GM18867 (cell line): ENCODE measurements around the gene PHF21B.
"Not testable (repeated sequence)": the region's sequence is repeated elsewhere in the genome, so short reads cannot be mapped to it uniquely, and the experiment has no call there.

Experiments
- ATAC-seq: cut with Tn5 transposase; IDR thresholded peaks from one replicate; pipeline ENCODE4 v1.9.1; 2021; ENCODE audit warnings: mild to moderate bottlenecking, moderate library complexity; ENCODE audit not compliant: unreplicated experiment

PHF21B gene

GRCh38 chr22:44965171-44965570 lies 44.6 kb downstream of the PHF21B start:
- no peak for ATAC-seq

- ATAC-seq: no peak
These were observed 45.1 kb downstream of the PHF21B start for GRCh38 chr22:44964722-44965078.

- ATAC-seq: no peak
These were observed 45.7 kb downstream of the PHF21B start for GRCh38 chr22:44963832-44964721.

GRCh38 chr22:44962741-44963454 lies 46.9 kb downstream of the PHF21B start:
- no peak for ATAC-seq

GRCh38 chr22:44961682-44962081 lies 48.1 kb downstream of the PHF21B start:
- not testable (repeated sequence) for ATAC-seq

GRCh38 chr22:44956840-44957767 lies 52.7 kb downstream of the PHF21B start:
- no peak for ATAC-seq

GRCh38 chr22:44955102-44955501 lies 54.7 kb downstream of the PHF21B start:
- no peak for ATAC-seq

- no peak for ATAC-seq
These were observed 55.7 kb downstream of the PHF21B start for GRCh38 chr22:44954149-44954548.

GRCh38 chr22:44952863-44953746 lies 56.7 kb downstream of the PHF21B start:
- ATAC-seq: no peak

GRCh38 chr22:44951510-44951816 lies 58.3 kb downstream of the PHF21B start:
- ATAC-seq: no peak

GRCh38 chr22:44950806-44951509 lies 58.8 kb downstream of the PHF21B start:
- ATAC-seq: no peak

GRCh38 chr22:44947846-44948245 lies 62.0 kb downstream of the PHF21B start:
- no peak for ATAC-seq

GRCh38 chr22:44947049-44947448 lies 62.8 kb downstream of the PHF21B start:
- no peak for ATAC-seq

- ATAC-seq: no peak
These were observed 64.8 kb downstream of the PHF21B start for GRCh38 chr22:44944883-44945601.

- no peak for ATAC-seq
These were observed 66.0 kb downstream of the PHF21B start for GRCh38 chr22:44943701-44944324.

- no peak for ATAC-seq
These were observed 66.7 kb downstream of the PHF21B start for GRCh38 chr22:44942979-44943700.

- ATAC-seq: no peak
These were observed 67.7 kb downstream of the PHF21B start for GRCh38 chr22:44942056-44942455.

- no peak for ATAC-seq
These were observed 68.6 kb downstream of the PHF21B start for GRCh38 chr22:44941207-44941606.
